ENCODE results near the gene PDZRN3.

The PDZRN3 gene

GRCh38 chr3:73401616-73402279 is 223.0 kb downstream of the PDZRN3 start:
- H3K27ac ChIP-seq (replicated peaks) = no peak overlapping the region
- TF ChIP-seq POLR2AphosphoS5 (IDR thresholded peaks at IDR 0.05; ENCODE audit: low read depth) (no peak), CTCF (IDR thresholded peaks at IDR 0.05; ENCODE audit: insufficient read depth, low read length) (no peak)
- no peak overlapping the region for H3K4me3 ChIP-seq (replicated peaks; ENCODE audit: insufficient read depth, low read length)
- DNase-seq (ENCODE audit: low read depth in 1 of 2, low spot score in 1 of 2) = no peak
- H3K27me3 ChIP-seq (ENCODE audit: insufficient read depth, poor library complexity, severe bottlenecking) = no peaks in the 10 kb centered on the region

DNA sequence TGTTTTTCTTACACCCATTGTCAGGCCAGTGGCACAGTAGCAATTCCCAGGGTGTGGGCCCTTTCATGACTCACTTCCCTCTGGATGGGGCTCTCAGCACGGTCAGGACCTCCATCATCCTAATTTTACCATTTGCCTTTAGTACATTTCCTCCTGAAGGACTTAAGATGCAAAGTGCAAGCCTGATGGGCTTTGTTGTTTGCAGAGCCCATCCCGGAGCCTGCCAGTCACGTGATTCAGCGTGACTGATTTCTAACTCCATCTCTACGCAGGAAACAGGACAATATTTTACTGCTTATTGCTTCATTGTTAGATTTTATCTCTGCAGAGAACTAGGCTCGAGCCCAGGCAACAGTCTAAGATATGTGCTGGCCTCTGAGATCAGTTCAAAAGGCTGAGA is 223.7 kb downstream of the PDZRN3 start:
- Histone ChIP-seq H3K27ac (replicated peaks) (no peak overlapping the region), H3K27me3 (ENCODE audit: insufficient read depth, poor library complexity, severe bottlenecking) (no peaks in the 10 kb centered on the region), H3K4me3 (replicated peaks; ENCODE audit: insufficient read depth, low read length) (no peak overlapping the region)
- TF ChIP-seq GABPA (IDR thresholded peaks at IDR 0.05; ENCODE audit: low read depth) (no peak), POLR2AphosphoS5 (IDR thresholded peaks at IDR 0.05; ENCODE audit: low read depth) (no peak), REST (IDR thresholded peaks at IDR 0.05; ENCODE audit: insufficient replicate concordance, low read depth) (no peak)
- DNase-seq (ENCODE audit: low read depth in 1 of 2, low spot score in 1 of 2) = no peak

- no peak overlapping the region for H3K4me3 ChIP-seq (replicated peaks; ENCODE audit: insufficient read depth, low read length)
- H3K27ac ChIP-seq (replicated peaks) = no peak overlapping the region
- H3K27me3 ChIP-seq (ENCODE audit: insufficient read depth, poor library complexity, severe bottlenecking) = no peaks in the 10 kb centered on the region
- TF ChIP-seq SPI1 (IDR thresholded peaks at IDR 0.05; ENCODE audit: borderline replicate concordance, low read depth) = no peak
- DNase-seq (ENCODE audit: low read depth in 1 of 2, low spot score in 1 of 2) = no peak
Measured at GRCh38 chr3:73399666-73400253, 225.0 kb downstream of the PDZRN3 start.

- peak in 1 of 2 experiments; percentile 1 for DNase-seq (ENCODE audit: low read depth in 1 of 2, low spot score in 1 of 2)
- no peak for TF ChIP-seq POLR2AphosphoS5 (IDR thresholded peaks at IDR 0.05; ENCODE audit: low read depth)
- no peak for TF ChIP-seq CTCF (IDR thresholded peaks at IDR 0.05; ENCODE audit: insufficient read depth, low read length)
- TF ChIP-seq GABPA (IDR thresholded peaks at IDR 0.05; ENCODE audit: low read depth) = no peak
- TF ChIP-seq SPI1 (IDR thresholded peaks at IDR 0.05; ENCODE audit: borderline replicate concordance, low read depth) = no peak
- TF ChIP-seq REST (IDR thresholded peaks at IDR 0.05; ENCODE audit: insufficient replicate concordance, low read depth) = no peak
- H3K4me3 ChIP-seq (replicated peaks; ENCODE audit: insufficient read depth, low read length) = no peak overlapping the region
- peaks cover 2% of the 10 kb centered on the region for H3K27me3 ChIP-seq (ENCODE audit: insufficient read depth, poor library complexity, severe bottlenecking)
- H3K27ac ChIP-seq (replicated peaks) = no peak overlapping the region
Measured at GRCh38 chr3:73399106-73399505, 225.6 kb downstream of the PDZRN3 start.

- no peak overlapping the region for H3K4me3 ChIP-seq (replicated peaks; ENCODE audit: insufficient read depth, low read length)
- H3K27me3 ChIP-seq (ENCODE audit: insufficient read depth, poor library complexity, severe bottlenecking) = peaks cover 2% of the 10 kb centered on the region
- H3K27ac ChIP-seq (replicated peaks) = no peak overlapping the region
- no peak for DNase-seq (ENCODE audit: low read depth in 1 of 2, low spot score in 1 of 2)
- no peak for TF ChIP-seq CTCF (IDR thresholded peaks at IDR 0.05; ENCODE audit: insufficient read depth, low read length)
- TF ChIP-seq SPI1 (IDR thresholded peaks at IDR 0.05; ENCODE audit: borderline replicate concordance, low read depth) = no peak
- TF ChIP-seq POLR2AphosphoS5 (IDR thresholded peaks at IDR 0.05; ENCODE audit: low read depth) = no peak
- TF ChIP-seq GABPA (IDR thresholded peaks at IDR 0.05; ENCODE audit: low read depth) = no peak
- TF ChIP-seq REST (IDR thresholded peaks at IDR 0.05; ENCODE audit: insufficient replicate concordance, low read depth) = no peak
Measured at GRCh38 chr3:73398084-73398483, 226.7 kb downstream of the PDZRN3 start.
